Measurements from ENCODE around the gene AP3B1. TPM values are rescaled to one million over a fixed set of nuclear protein-coding genes. Genes with fewer than 3 reads are reported as not detected.

The AP3B1 gene
- total and polyA plus RNA-seq, 2 donors from 2014 or later, result 49.3 to 53.2 TPM

DNA sequence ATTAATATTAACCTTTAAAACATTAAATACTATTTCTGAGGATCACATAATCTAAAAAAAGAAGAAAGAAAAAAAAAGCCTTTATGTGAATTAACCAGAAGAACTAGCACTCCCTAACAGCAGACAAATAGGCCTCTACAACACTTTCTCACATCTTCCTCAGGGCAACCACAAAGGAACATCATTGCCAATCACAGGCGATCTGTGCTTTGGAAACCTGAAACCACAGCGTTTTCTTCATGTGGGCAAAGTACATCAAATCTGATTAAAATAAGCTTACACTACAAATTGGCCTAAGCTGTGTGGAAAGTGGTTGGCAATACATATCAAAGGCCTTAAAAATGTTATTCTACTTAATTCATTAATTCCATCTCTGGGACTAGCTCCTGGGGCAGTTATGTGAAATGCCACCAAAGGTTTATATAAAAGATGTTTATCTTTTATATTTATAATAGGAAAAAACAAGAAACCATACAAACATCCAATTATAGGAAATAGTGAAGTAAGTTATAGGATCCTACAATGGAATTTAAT lies 333.6 kb downstream of the AP3B1 start:
- Histone ChIP-seq H3K9me3 (ENCODE audit: control insufficient read depth in 2 of 3, insufficient read depth in 1 of 3, low read length in 3 of 3) (no peaks in the 10 kb centered on the region), H3K27me3 (ENCODE audit: control insufficient read depth, insufficient read depth, low read length) (peaks cover 22% of the 10 kb centered on the region), H3K9ac (ENCODE audit: low read length in 3 of 3) (no peak overlapping the region), H3K4me3 (ENCODE audit: low read length in 3 of 3) (no peak overlapping the region), H3K36me3 (ENCODE audit: control insufficient read depth in 2 of 3, insufficient read depth in 3 of 3, low read length in 3 of 3) (no peaks in the 10 kb centered on the region), H3K27ac (ENCODE audit: low read depth in 2 of 2, low read length in 2 of 2) (no peak overlapping the region), H3K4me1 (ENCODE audit: control insufficient read depth in 2 of 3, insufficient read depth in 2 of 3, low read depth in 1 of 3, low read length in 3 of 3) (no peaks in the 10 kb centered on the region)
- DNase-seq, result no peak
- TF ChIP-seq, protein P1, sequence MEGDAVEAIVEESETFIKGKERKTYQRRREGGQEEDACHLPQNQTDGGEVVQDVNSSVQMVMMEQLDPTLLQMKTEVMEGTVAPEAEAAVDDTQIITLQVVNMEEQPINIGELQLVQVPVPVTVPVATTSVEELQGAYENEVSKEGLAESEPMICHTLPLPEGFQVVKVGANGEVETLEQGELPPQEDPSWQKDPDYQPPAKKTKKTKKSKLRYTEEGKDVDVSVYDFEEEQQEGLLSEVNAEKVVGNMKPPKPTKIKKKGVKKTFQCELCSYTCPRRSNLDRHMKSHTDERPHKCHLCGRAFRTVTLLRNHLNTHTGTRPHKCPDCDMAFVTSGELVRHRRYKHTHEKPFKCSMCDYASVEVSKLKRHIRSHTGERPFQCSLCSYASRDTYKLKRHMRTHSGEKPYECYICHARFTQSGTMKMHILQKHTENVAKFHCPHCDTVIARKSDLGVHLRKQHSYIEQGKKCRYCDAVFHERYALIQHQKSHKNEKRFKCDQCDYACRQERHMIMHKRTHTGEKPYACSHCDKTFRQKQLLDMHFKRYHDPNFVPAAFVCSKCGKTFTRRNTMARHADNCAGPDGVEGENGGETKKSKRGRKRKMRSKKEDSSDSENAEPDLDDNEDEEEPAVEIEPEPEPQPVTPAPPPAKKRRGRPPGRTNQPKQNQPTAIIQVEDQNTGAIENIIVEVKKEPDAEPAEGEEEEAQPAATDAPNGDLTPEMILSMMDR (IDR thresholded peaks at IDR 0.05; ENCODE audit: borderline replicate concordance, extremely low read depth, insufficient read depth), result no peak
- intact Hi-C loops (cut with DNase I), result no loop called here
- no peak for FAIRE-seq

DNA sequence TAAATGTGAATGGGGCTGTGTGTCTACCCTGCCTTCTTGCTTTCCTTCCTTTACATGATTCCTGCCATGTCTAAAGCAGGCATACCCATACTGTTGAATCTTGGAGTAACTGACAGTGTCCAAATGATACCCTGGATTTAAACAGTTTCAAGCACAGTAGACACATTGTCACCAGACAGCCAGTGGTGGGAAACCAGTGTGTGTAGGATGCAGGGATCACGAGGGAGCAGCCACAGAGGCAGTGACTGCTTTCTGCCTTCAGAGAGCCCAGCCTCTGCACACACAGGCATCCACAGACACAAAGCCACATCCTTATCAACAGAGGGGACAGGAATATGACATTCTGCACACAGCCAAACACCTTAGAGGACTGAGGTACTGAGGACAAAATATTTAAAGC lies 334.2 kb downstream of the AP3B1 start:
- Histone ChIP-seq H3K4me1 (ENCODE audit: control insufficient read depth in 2 of 3, insufficient read depth in 2 of 3, low read depth in 1 of 3, low read length in 3 of 3) (no peaks in the 10 kb centered on the region), H3K9me3 (ENCODE audit: control insufficient read depth in 2 of 3, insufficient read depth in 1 of 3, low read length in 3 of 3) (no peaks in the 10 kb centered on the region), H3K27ac (ENCODE audit: low read depth in 2 of 2, low read length in 2 of 2) (no peak overlapping the region), H3K27me3 (ENCODE audit: control insufficient read depth, insufficient read depth, low read length) (peaks cover 22% of the 10 kb centered on the region), H3K36me3 (ENCODE audit: control insufficient read depth in 2 of 3, insufficient read depth in 3 of 3, low read length in 3 of 3) (no peaks in the 10 kb centered on the region), H3K9ac (ENCODE audit: low read length in 3 of 3) (no peak overlapping the region), H3K4me3 (ENCODE audit: low read length in 3 of 3) (no peak overlapping the region)
- intact Hi-C loops (cut with DNase I), result no loop called here
- DNase-seq (no peak), FAIRE-seq (no peak)
- TF ChIP-seq, protein P1 (IDR thresholded peaks at IDR 0.05; ENCODE audit: borderline replicate concordance, extremely low read depth, insufficient read depth), result no peak

DNA sequence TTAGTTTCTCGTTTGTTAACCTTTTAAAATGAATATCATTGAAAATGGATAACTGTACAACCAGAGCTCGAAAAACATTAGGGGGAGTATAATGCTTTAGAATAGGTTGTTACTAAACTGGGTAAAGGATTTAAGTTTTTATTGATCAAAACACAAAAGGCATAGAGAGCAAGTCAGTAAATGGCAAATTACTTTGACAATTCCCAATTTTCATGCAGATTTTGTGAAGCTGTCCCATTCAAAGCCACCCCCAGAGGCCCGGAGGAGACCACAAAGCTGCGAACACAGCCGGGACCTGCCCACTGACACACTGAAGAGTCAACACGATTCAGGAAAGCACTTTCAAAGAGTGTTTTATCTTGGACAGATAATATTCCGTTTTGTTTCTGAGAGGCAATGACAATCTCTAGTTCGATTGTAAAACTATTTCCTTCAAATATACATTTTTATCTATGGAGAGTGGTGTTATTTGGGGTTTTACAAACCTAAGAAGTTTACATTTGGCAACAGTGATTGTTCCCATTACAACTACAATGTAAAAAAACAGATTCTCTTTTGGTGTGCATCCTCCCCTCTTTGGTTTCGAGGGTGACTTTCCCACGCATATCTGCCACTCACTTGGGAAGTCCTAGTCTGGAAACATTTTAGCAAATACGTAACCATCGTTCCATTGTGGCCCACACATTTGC lies 335.7 kb downstream of the AP3B1 start:
- no peaks in the 10 kb centered on the region for H3K36me3 ChIP-seq (ENCODE audit: control insufficient read depth in 2 of 3, insufficient read depth in 3 of 3, low read length in 3 of 3)
- TF ChIP-seq, protein P1 (IDR thresholded peaks at IDR 0.05; ENCODE audit: borderline replicate concordance, extremely low read depth, insufficient read depth), result no peak
- FAIRE-seq (no peak), DNase-seq (peak in 1 of 5 donors; percentile 14)
- H3K9ac ChIP-seq (ENCODE audit: low read length in 3 of 3), result no peak overlapping the region
- no peak overlapping the region for H3K27ac ChIP-seq (ENCODE audit: low read depth in 2 of 2, low read length in 2 of 2)
- H3K9me3 ChIP-seq (ENCODE audit: control insufficient read depth in 2 of 3, insufficient read depth in 1 of 3, low read length in 3 of 3), result no peaks in the 10 kb centered on the region
- H3K4me1 ChIP-seq (ENCODE audit: control insufficient read depth in 2 of 3, insufficient read depth in 2 of 3, low read depth in 1 of 3, low read length in 3 of 3), result no peaks in the 10 kb centered on the region
- H3K4me3 ChIP-seq (ENCODE audit: low read length in 3 of 3), result peak overlapping the region in 1 of 3 donors; percentile 29
- H3K27me3 ChIP-seq (ENCODE audit: control insufficient read depth, insufficient read depth, low read length), result peaks cover 22% of the 10 kb centered on the region
- intact Hi-C loops (cut with DNase I), result no loop called here
